Right ventricle myocardium inferior (tissue), 1 donor: Measurements from ENCODE around the gene TWIST2. TPM values are rescaled to one million over a fixed set of nuclear protein-coding genes. Genes with fewer than 3 reads are reported as not detected.

Experiments used
- ATAC-seq: fragments of 200-7000 bp; cut with Tn5 transposase; one replicate; pipeline ENCODE4 v1.9.1; 2020; ENCODE audit warnings: mild to moderate bottlenecking, moderate library complexity
- DNase-seq: peaks from one replicate; pipeline ENCODE4 v3.0.0; 2021; ENCODE audit errors: missing footprints
- intact Hi-C: fragments of 100-400 bp; cut with DNase I; formaldehyde crosslinking; loops from one replicate; pipeline ENCODE4 v1.11.0; 2022
- total RNA-seq: library from RNA; stranded (reverse); fragmentation: NEBNext Ultra II Directional; extraction: Animal tissue kit (Norgen Biotek cat#: 25700); gene quantifications from one replicate; pipeline ENCODE4 v1.2.1, GENCODE V29; 2021
- donor health status: DM: no; HTN: yes; CAD: no; lungs with severe emphysema.

The TWIST2 gene
- total RNA-seq, 1 donor from 2014 or later, result 2.6 TPM

GRCh38 chr2:238954841-238955591 is 107.1 kb downstream of the TWIST2 start:
- intact Hi-C loops, result no loop called here
- DNase-seq, result no peak
- no peak for ATAC-seq

- no peak for ATAC-seq
- intact Hi-C loops, result no loop called here
- DNase-seq, result no peak
Observed at GRCh38 chr2:238955648-238956531, 108.0 kb downstream of the TWIST2 start.

GRCh38 chr2:238956676-238957075 is 108.8 kb downstream of the TWIST2 start:
- ATAC-seq (no peak), DNase-seq (no peak)
- intact Hi-C loops, result no loop called here
